SU-DHL-6 (cell line): Measurements from ENCODE around the gene COX6B1.

Experiments
- H2AFZ ChIP-seq: fragments of 200-600 bp; sonication (generic); 2 replicates; pipeline ENCODE4 v1.6.1; 2014; ENCODE audit warnings: low read depth, mild to moderate bottlenecking, moderate library complexity, mixed read lengths, antibody characterized with exemption, low read length; ENCODE audit not compliant: severe bottlenecking
- H3F3A ChIP-seq: fragments of 200-600 bp; shearing (Covaris generic); 2 replicates; pipeline ENCODE4 v1.6.0; 2016; ENCODE audit warnings: antibody characterized with exemption, mild to moderate bottlenecking; ENCODE audit not compliant: insufficient read depth
- H3K27ac ChIP-seq: fragments of 200-600 bp; sonication (generic); 2 replicates; pipeline ENCODE4 v1.5.1; 2016; ENCODE audit warnings: low read depth, mild to moderate bottlenecking, low read length, moderate library complexity, mixed read lengths
- H3K27me3 ChIP-seq: fragments of 200-600 bp; sonication (generic), shearing (Covaris generic); 2 replicates; pipeline ENCODE4 v1.6.0; 2014; ENCODE audit warnings: mild to moderate bottlenecking, low read length
- H3K36me3 ChIP-seq: fragments of 200-600 bp; sonication (generic); 2 replicates; pipeline ENCODE4 v1.6.1; 2014; ENCODE audit warnings: mild to moderate bottlenecking, low read length, mixed read lengths
- H3K4me2 ChIP-seq: fragments of 300-600, 200-600 bp; shearing (Covaris generic), sonication (generic); 2 replicates; pipeline ENCODE4 v1.6.0; 2014; ENCODE audit warnings: low read length, low read depth, mild to moderate bottlenecking; ENCODE audit not compliant: poor library complexity, severe bottlenecking
- H3K4me3 ChIP-seq: fragments of 200-600 bp; sonication (generic); 2 replicates; pipeline ENCODE4 v1.5.1; 2014; ENCODE audit warnings: antibody characterized with exemption, low read length, mild to moderate bottlenecking, mixed read lengths; ENCODE audit not compliant: insufficient read depth, poor library complexity, severe bottlenecking
- H3K79me2 ChIP-seq: fragments of 200-600 bp; sonication (generic); 2 replicates; pipeline ENCODE4 v1.6.1; 2014; ENCODE audit warnings: mild to moderate bottlenecking, low read length, moderate library complexity; ENCODE audit not compliant: insufficient read depth
- H3K9ac ChIP-seq: fragments of 200-600 bp; sonication (generic); 2 replicates; pipeline ENCODE4 v1.7.0; 2014; ENCODE audit warnings: mild to moderate bottlenecking, low read length
- H3K9me2 ChIP-seq: fragments of 200-600 bp; sonication (generic); replicated peaks from 2 replicates; pipeline ENCODE4 v1.6.1; 2014; ENCODE audit warnings: low read length; ENCODE audit not compliant: insufficient read depth
- H3K9me3 ChIP-seq: fragments of 200-600 bp; sonication (generic); 2 replicates; pipeline ENCODE4 v1.6.1; 2014; ENCODE audit warnings: low read length, mixed read lengths; ENCODE audit not compliant: insufficient read depth
- H4K20me1 ChIP-seq: fragments of 200-600 bp; sonication (generic); 2 replicates; pipeline ENCODE4 v1.6.1; 2014; ENCODE audit warnings: low read depth, mild to moderate bottlenecking, antibody characterized with exemption, low read length, moderate library complexity, mixed read lengths
- EZH2phosphoT487 ChIP-seq: fragments of 200-600 bp; sonication (generic), shearing (Covaris generic); conservative IDR thresholded peaks from 2 replicates; pipeline ENCODE4 v1.6.1; 2018; ENCODE audit warnings: mild to moderate bottlenecking, antibody characterized with exemption, low read length, moderate library complexity, mixed read lengths
- TF ChIP-seq, protein P1 (sequence below): fragments of 200-600 bp; sonication (generic); IDR thresholded peaks from one replicate; pipeline ENCODE4 v1.5.1; 2017; ENCODE audit warnings: antibody characterized with exemption, mild to moderate bottlenecking, low read length, moderate library complexity; ENCODE audit not compliant: insufficient read depth, poor library complexity, severe bottlenecking

COX6B1 gene

DNA sequence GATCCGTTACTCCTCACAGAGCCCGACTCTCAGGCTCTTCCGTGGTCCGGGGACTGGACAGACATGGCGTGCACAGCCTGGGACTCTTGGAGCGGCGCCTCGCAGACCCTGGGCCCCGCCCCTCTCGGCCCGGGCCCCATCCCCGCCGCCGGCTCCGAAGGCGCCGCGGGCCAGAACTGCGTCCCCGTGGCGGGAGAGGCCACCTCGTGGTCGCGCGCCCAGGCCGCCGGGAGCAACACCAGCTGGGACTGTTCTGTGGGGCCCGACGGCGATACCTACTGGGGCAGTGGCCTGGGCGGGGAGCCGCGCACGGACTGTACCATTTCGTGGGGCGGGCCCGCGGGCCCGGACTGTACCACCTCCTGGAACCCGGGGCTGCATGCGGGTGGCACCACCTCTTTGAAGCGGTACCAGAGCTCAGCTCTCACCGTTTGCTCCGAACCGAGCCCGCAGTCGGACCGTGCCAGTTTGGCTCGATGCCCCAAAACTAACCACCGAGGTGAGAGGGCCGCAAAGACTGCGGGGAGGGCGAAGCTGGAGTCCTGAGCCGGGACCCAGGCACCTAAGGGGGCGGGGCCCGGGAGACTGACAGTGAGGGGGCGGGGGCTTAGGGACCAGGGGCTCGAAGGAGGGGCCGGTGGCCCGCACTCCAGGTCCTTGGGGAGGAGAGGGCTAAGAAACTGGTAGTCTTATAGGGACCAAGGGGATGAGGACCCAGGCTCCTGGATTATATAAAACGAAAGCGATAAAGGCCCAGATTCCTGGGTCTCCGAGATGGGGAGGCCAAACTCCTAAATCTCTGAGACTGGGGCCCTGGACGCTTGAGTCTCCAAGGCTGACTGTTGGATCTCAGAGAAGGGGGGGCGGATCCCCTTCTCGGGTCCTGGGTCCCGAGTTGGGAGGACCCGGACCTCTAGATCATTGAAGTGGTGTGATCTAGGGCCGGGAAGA lies 4.6 kb upstream of the COX6B1 start:
- Histone ChIP-seq H3K9me3 (no peaks in the 10 kb centered on the region), H3K27me3 (no peaks in the 10 kb centered on the region), H3K9me2 (no peaks in the 10 kb centered on the region), H3F3A (peaks cover 27% of the 10 kb centered on the region), H3K27ac (peak overlapping the region; percentile 70), H3K4me3 (peak overlapping the region; percentile 61), H3K79me2 (peaks cover 4% of the 10 kb centered on the region), H3K4me2 (peak overlapping the region; percentile 91), H4K20me1 (no peaks in the 10 kb centered on the region), H3K9ac (peak overlapping the region; percentile 65), H2AFZ (peak overlapping the region; percentile 75), H3K36me3 (no peaks in the 10 kb centered on the region)
- TF ChIP-seq, protein P1, sequence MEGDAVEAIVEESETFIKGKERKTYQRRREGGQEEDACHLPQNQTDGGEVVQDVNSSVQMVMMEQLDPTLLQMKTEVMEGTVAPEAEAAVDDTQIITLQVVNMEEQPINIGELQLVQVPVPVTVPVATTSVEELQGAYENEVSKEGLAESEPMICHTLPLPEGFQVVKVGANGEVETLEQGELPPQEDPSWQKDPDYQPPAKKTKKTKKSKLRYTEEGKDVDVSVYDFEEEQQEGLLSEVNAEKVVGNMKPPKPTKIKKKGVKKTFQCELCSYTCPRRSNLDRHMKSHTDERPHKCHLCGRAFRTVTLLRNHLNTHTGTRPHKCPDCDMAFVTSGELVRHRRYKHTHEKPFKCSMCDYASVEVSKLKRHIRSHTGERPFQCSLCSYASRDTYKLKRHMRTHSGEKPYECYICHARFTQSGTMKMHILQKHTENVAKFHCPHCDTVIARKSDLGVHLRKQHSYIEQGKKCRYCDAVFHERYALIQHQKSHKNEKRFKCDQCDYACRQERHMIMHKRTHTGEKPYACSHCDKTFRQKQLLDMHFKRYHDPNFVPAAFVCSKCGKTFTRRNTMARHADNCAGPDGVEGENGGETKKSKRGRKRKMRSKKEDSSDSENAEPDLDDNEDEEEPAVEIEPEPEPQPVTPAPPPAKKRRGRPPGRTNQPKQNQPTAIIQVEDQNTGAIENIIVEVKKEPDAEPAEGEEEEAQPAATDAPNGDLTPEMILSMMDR: no peak
- TF ChIP-seq EZH2phosphoT487: no peak

DNA sequence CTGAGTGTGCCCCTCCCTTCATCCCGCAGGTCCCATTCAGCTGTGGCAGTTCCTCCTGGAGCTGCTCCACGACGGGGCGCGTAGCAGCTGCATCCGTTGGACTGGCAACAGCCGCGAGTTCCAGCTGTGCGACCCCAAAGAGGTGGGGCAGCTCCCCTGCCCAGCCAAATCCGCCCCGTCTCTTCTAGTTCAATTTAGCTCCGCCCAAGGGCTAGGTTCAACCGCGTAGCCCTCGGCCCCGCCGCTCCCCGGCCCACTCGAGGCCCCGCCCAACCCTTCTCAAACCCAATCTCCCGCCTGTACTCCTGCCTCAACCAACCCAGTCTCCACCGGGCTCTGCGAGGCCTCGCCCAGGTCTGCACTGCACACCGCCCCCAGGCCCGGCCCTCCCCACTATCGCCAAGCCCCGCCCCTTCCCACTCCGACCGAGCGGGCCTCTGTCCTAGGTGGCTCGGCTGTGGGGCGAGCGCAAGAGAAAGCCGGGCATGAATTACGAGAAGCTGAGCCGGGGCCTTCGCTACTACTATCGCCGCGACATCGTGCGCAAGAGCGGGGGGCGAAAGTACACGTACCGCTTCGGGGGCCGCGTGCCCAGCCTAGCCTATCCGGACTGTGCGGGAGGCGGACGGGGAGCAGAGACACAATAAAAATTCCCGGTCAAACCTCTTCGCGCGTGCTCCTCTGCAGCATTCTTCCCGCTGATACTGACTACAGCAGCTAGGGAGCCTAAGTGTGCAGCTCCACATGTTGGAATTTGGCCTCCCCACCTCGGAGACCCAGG lies 3.7 kb upstream of the COX6B1 start:
- Histone ChIP-seq H3K9me3 (no peaks in the 10 kb centered on the region), H3K27me3 (no peaks in the 10 kb centered on the region), H2AFZ (peak overlapping the region; percentile 75), H3F3A (peaks cover 26% of the 10 kb centered on the region), H4K20me1 (no peaks in the 10 kb centered on the region), H3K79me2 (peaks cover 13% of the 10 kb centered on the region), H3K9ac (peak overlapping the region; percentile 65), H3K4me2 (peak overlapping the region; percentile 91), H3K4me3 (peak overlapping the region; percentile 61), H3K27ac (peak overlapping the region; percentile 70), H3K36me3 (no peaks in the 10 kb centered on the region), H3K9me2 (no peaks in the 10 kb centered on the region)
- TF ChIP-seq, protein P1: no peak
- no peak for TF ChIP-seq EZH2phosphoT487

DNA sequence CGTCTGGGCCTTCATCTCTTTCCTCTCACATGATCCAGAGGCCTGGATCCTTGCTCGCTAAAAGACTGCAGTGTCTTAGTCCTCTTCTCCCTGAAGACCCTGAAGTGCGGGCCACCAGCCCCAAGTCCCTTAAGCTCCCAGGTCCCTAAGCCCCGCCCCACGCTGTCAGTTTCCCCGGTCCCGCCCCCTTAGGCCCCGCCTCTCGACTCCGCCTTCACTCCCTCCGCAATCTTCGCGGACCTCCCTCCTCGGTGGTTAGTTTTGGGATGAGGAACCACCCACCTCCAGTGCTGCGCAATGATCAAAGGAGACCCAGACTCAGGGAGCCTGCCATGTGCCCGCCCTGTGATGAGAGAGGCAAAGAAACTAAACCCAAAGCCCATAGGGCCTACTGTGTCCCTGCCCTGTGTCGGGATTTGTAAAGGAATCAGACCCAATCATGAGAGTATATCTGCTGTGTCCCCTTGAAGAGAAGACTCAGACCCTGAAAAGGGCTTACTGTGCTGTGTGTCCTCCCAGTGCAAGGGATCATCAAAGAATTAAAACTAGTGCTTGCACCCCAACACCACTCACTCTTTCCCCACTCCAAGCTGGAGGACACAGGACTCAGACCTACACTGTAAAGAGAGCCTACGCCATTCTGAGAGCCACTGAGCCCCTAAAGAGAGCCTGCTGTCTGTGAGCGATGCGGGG lies 3.0 kb upstream of the COX6B1 start:
- Histone ChIP-seq H4K20me1 (no peaks in the 10 kb centered on the region), H3F3A (peaks cover 24% of the 10 kb centered on the region), H3K9ac (peak overlapping the region; percentile 49), H3K27me3 (no peaks in the 10 kb centered on the region), H3K4me3 (peak overlapping the region; percentile 54), H3K4me2 (peak overlapping the region; percentile 91), H3K36me3 (no peaks in the 10 kb centered on the region), H2AFZ (peak overlapping the region; percentile 75), H3K9me3 (no peaks in the 10 kb centered on the region), H3K9me2 (no peaks in the 10 kb centered on the region), H3K27ac (peak overlapping the region; percentile 61), H3K79me2 (peaks cover 20% of the 10 kb centered on the region)
- TF ChIP-seq, protein P1: no peak
- no peak for TF ChIP-seq EZH2phosphoT487
